Upper lobe of left lung (tissue), 4 donors: ENCODE results near the gene GH2.

Experiments used
- POLR2A ChIP-seq, 4 donors: fragments of 450-650 bp; IDR thresholded peaks; one replicate each; pipeline ENCODE4 v1.5.1; 2016 to 2017; ENCODE audit warnings: antibody characterized with exemption in 4 of 4, mild to moderate bottlenecking in 2 of 4
- POLR2AphosphoS5 ChIP-seq, 2 donors: sonication (generic); formaldehyde crosslinking; IDR thresholded peaks; one replicate each; pipeline ENCODE4 v1.5.1; 2017; ENCODE audit warnings: antibody characterized with exemption in 2 of 2
- TF ChIP-seq, protein P1 (sequence below), 6 experiments: fragments of 450-650 bp in 4 of 6; fragments of 200-600 bp in 2 of 6; sonication (generic) in 2 of 6; IDR thresholded peaks; one replicate each; pipeline ENCODE4 v1.5.1; 2016 to 2019; ENCODE audit warnings: antibody characterized with exemption in 6 of 6

GRCh38 chr17:63859257-63859656 is 22.5 kb downstream of the GH2 start:
- TF ChIP-seq, protein P1, sequence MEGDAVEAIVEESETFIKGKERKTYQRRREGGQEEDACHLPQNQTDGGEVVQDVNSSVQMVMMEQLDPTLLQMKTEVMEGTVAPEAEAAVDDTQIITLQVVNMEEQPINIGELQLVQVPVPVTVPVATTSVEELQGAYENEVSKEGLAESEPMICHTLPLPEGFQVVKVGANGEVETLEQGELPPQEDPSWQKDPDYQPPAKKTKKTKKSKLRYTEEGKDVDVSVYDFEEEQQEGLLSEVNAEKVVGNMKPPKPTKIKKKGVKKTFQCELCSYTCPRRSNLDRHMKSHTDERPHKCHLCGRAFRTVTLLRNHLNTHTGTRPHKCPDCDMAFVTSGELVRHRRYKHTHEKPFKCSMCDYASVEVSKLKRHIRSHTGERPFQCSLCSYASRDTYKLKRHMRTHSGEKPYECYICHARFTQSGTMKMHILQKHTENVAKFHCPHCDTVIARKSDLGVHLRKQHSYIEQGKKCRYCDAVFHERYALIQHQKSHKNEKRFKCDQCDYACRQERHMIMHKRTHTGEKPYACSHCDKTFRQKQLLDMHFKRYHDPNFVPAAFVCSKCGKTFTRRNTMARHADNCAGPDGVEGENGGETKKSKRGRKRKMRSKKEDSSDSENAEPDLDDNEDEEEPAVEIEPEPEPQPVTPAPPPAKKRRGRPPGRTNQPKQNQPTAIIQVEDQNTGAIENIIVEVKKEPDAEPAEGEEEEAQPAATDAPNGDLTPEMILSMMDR (IDR thresholded peaks at IDR 0.05): no peak
- no peak for TF ChIP-seq POLR2AphosphoS5 (IDR thresholded peaks at IDR 0.05)
- TF ChIP-seq POLR2A (IDR thresholded peaks at IDR 0.05): no peak
